Hindlimb muscle (tissue), 1 donor: Measurements from ENCODE around the gene C11orf52. TPM values are rescaled to one million over a fixed set of nuclear protein-coding genes. Genes with fewer than 3 reads are reported as not detected.

Source experiments
- polyA plus RNA-seq: library from polyadenylated mRNA; unstranded; fragments of 120-200 nt; gene quantifications from one replicate; pipeline ENCODE4 v1.2.1, GENCODE V29; 2013; ENCODE audit not compliant: insufficient read length

Gene C11orf52
- polyA plus RNA-seq, 1 donor, result 4.0 TPM

Other genes with a start within 250 kb of the C11orf52 start
- 11.4 TPM for gene PPP2R1B, start 152.5 kb upstream of the C11orf52 start, polyA plus RNA-seq
- gene ALG9, start 47.3 kb upstream of the C11orf52 start, polyA plus RNA-seq, result 26.5 TPM
- gene FDXACB1, start 39.7 kb upstream of the C11orf52 start, polyA plus RNA-seq, result 1.6 TPM
- gene CFAP68, start 39.4 kb upstream of the C11orf52 start, polyA plus RNA-seq, result 17.5 TPM
- gene CRYAB, start 7.1 kb upstream of the C11orf52 start, polyA plus RNA-seq, result 619 TPM
- 101 TPM for gene HSPB2, start 6.2 kb upstream of the C11orf52 start, polyA plus RNA-seq
- gene DIXDC1, start 18.4 kb downstream of the C11orf52 start, polyA plus RNA-seq, result 15.8 TPM
- gene DLAT, start 106.5 kb downstream of the C11orf52 start, polyA plus RNA-seq, result 39.2 TPM
- gene PIH1D2, start 155.1 kb downstream of the C11orf52 start, polyA plus RNA-seq, result 0.93 TPM
- gene NKAPD1, start 155.4 kb downstream of the C11orf52 start, polyA plus RNA-seq, result 26.1 TPM
- 49.2 TPM for gene TIMM8B, start 167.8 kb downstream of the C11orf52 start, polyA plus RNA-seq
- 91.6 TPM for gene SDHD, start 168.0 kb downstream of the C11orf52 start, polyA plus RNA-seq
- 0.68 TPM for gene IL18, start 245.2 kb downstream of the C11orf52 start, polyA plus RNA-seq
- gene TEX12, start 248.5 kb downstream of the C11orf52 start, polyA plus RNA-seq, result 0.23 TPM